Astrocyte (in vitro differentiated cells and primary cell): ENCODE results near the gene FBXO47. TPM values are rescaled to one million over a fixed set of nuclear protein-coding genes. Genes with fewer than 3 reads are reported as not detected.
A peak's percentile ranks its signal among the peaks of the same experiment; 100 is the strongest.

Experiments used
- DNase-seq: peaks from one replicate; pipeline ENCODE4 v3.0.0-alpha.2; 2010; ENCODE audit warnings: low read depth
- FAIRE-seq: peaks from 2 replicates; lab custom pipeline; 2011; peaks lifted over from hg19 to GRCh38; lab: Jason Lieb, UNC
- H2AFZ ChIP-seq: 2 replicates; pipeline ENCODE4 v1.6.0; 2012; ENCODE audit warnings: low read depth, low read length, inconsistent platforms
- H3K27ac ChIP-seq: 2 replicates; pipeline ENCODE4 v1.5.1; 2011; ENCODE audit warnings: low read depth, low read length, inconsistent platforms
- H3K27me3 ChIP-seq: 2 replicates; pipeline ENCODE4 v1.6.0; 2011; ENCODE audit warnings: low read length, inconsistent platforms; ENCODE audit not compliant: insufficient read depth
- H3K36me3 ChIP-seq: 2 replicates; pipeline ENCODE4 v1.5.1; 2011; ENCODE audit warnings: low read length, inconsistent platforms; ENCODE audit not compliant: insufficient read depth
- H3K4me1 ChIP-seq: 2 replicates; pipeline ENCODE4 v1.5.1; 2011; ENCODE audit warnings: low read length, inconsistent platforms; ENCODE audit not compliant: insufficient read depth
- H3K4me2 ChIP-seq: 2 replicates; pipeline ENCODE4 v1.6.0; 2012; ENCODE audit warnings: low read length, inconsistent platforms
- H3K4me3 ChIP-seq: 2 replicates; pipeline ENCODE4 v1.5.1; 2011; ENCODE audit warnings: low read depth, mild to moderate bottlenecking, low read length, inconsistent platforms; ENCODE audit not compliant: insufficient read depth
- H3K79me2 ChIP-seq: 2 replicates; pipeline ENCODE4 v1.6.0; 2012; ENCODE audit warnings: mild to moderate bottlenecking, low read length, inconsistent platforms; ENCODE audit not compliant: insufficient read depth
- H3K9ac ChIP-seq: 2 replicates; pipeline ENCODE4 v1.6.0; 2012; ENCODE audit warnings: mild to moderate bottlenecking, low read length, inconsistent platforms
- H3K9me3 ChIP-seq: 2 replicates; pipeline ENCODE4 v1.5.1; 2012; ENCODE audit warnings: low read depth, mild to moderate bottlenecking, low read length, inconsistent platforms; ENCODE audit not compliant: insufficient read depth
- H4K20me1 ChIP-seq: 2 replicates; pipeline ENCODE4 v1.6.0; 2012; ENCODE audit warnings: low read length, inconsistent platforms; ENCODE audit not compliant: insufficient read depth
- H3K27ac Mint-ChIP-seq: one replicate; pipeline ENCODE4 v1.8.0; 2021; ENCODE audit warnings: mild to moderate bottlenecking, mixed read lengths; ENCODE audit not compliant: unreplicated experiment
- H3K27me3 Mint-ChIP-seq: one replicate; pipeline ENCODE4 v1.8.0; 2021; ENCODE audit warnings: low read depth, mixed read lengths; ENCODE audit not compliant: unreplicated experiment
- H3K36me3 Mint-ChIP-seq: one replicate; pipeline ENCODE4 v1.8.0; 2021; ENCODE audit warnings: low read depth, mixed read lengths; ENCODE audit not compliant: unreplicated experiment
- H3K4me1 Mint-ChIP-seq: one replicate; pipeline ENCODE4 v1.8.0; 2021; ENCODE audit warnings: low read depth, mixed read lengths; ENCODE audit not compliant: unreplicated experiment
- H3K4me3 Mint-ChIP-seq: one replicate; pipeline ENCODE4 v1.8.0; 2021; ENCODE audit warnings: mild to moderate bottlenecking, moderate library complexity, mixed read lengths; ENCODE audit not compliant: unreplicated experiment
- H3K9me3 Mint-ChIP-seq: one replicate; pipeline ENCODE4 v1.8.0; 2021; ENCODE audit warnings: mild to moderate bottlenecking, mixed read lengths; ENCODE audit not compliant: unreplicated experiment
- EZH2 ChIP-seq: IDR thresholded peaks from 2 replicates; pipeline ENCODE4 v1.6.1; 2012; ENCODE audit warnings: mild to moderate bottlenecking, low read length, inconsistent platforms; ENCODE audit not compliant: insufficient read depth
- microRNA-seq: library from miRNA; unstranded; fragments of <30 nt; microRNA quantifications from one replicate; pipeline ENCODE4 v1.2.0, GENCODE V29; 2020
- total RNA-seq: library from RNA; stranded (reverse); gene quantifications from 2 replicates; pipeline ENCODE4 v1.2.1, GENCODE V29; 2021
- TF ChIP-seq, protein P1 (sequence below): IDR thresholded peaks from 2 replicates; pipeline ENCODE4 v1.5.1; 2011; ENCODE audit warnings: low read depth, mild to moderate bottlenecking, inconsistent platforms, low read length, moderate library complexity; ENCODE audit not compliant: insufficient read depth

Gene FBXO47
- total RNA-seq, 1 donor from 2014 or later: not detected

DNA sequence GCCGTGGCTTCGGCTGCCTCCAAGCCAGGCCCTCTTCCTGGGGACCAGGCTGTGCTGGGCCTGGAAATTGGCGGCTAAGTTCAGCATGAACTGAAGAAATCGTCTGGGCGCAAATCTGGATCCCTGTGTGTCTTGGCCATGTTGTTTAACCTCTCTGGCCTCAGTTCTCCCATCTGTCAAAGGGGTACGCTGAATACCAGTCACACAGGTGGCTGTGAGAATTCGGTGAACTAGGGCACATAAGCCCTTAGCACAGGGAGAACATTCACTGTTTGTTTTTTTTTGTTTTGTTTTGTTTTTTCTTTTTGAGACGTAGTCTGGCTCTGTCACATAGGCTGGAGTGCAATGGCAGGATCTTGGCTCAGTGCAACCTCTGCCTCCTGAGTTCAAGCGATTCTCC is 78.4 kb downstream of the FBXO47 start:
- Histone ChIP-seq H3K4me3 (no peak overlapping the region), H3K9ac (no peak overlapping the region), H3K27ac (no peak overlapping the region), H3K9me3 (no peaks in the 10 kb centered on the region), H2AFZ (no peak overlapping the region), H4K20me1 (peaks cover 98% of the 10 kb centered on the region), H3K36me3 (peaks cover 40% of the 10 kb centered on the region), H3K4me1 (peaks cover 25% of the 10 kb centered on the region), H3K79me2 (peaks cover 98% of the 10 kb centered on the region), H3K27me3 (no peaks in the 10 kb centered on the region), H3K4me2 (no peak overlapping the region)
- Mint-ChIP-seq H3K4me1 (peaks cover 43% of the 10 kb centered on the region), H3K27ac (no peak overlapping the region), H3K4me3 (no peak overlapping the region), H3K27me3 (no peaks in the 10 kb centered on the region), H3K36me3 (peaks cover 5% of the 10 kb centered on the region), H3K9me3 (no peaks in the 10 kb centered on the region)
- TF ChIP-seq EZH2: no peak
- TF ChIP-seq, protein P1, sequence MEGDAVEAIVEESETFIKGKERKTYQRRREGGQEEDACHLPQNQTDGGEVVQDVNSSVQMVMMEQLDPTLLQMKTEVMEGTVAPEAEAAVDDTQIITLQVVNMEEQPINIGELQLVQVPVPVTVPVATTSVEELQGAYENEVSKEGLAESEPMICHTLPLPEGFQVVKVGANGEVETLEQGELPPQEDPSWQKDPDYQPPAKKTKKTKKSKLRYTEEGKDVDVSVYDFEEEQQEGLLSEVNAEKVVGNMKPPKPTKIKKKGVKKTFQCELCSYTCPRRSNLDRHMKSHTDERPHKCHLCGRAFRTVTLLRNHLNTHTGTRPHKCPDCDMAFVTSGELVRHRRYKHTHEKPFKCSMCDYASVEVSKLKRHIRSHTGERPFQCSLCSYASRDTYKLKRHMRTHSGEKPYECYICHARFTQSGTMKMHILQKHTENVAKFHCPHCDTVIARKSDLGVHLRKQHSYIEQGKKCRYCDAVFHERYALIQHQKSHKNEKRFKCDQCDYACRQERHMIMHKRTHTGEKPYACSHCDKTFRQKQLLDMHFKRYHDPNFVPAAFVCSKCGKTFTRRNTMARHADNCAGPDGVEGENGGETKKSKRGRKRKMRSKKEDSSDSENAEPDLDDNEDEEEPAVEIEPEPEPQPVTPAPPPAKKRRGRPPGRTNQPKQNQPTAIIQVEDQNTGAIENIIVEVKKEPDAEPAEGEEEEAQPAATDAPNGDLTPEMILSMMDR: no peak
- DNase-seq (no peak), FAIRE-seq (no peak)

- DNase-seq (no peak), FAIRE-seq (no peak)
- H2AFZ ChIP-seq: no peak overlapping the region
- no peak overlapping the region for H3K27ac Mint-ChIP-seq
- H3K4me1 Mint-ChIP-seq: peaks cover 56% of the 10 kb centered on the region
- no peak for TF ChIP-seq EZH2
- TF ChIP-seq, protein P1: no peak
- H3K36me3 Mint-ChIP-seq: peaks cover 10% of the 10 kb centered on the region
- no peaks in the 10 kb centered on the region for H3K9me3 ChIP-seq
- H3K36me3 ChIP-seq: peaks cover 34% of the 10 kb centered on the region
- peaks cover 99% of the 10 kb centered on the region for H3K79me2 ChIP-seq
- H3K27me3 Mint-ChIP-seq: no peaks in the 10 kb centered on the region
- no peak overlapping the region for H3K4me2 ChIP-seq
- no peak overlapping the region for H3K9ac ChIP-seq
- peaks cover 41% of the 10 kb centered on the region for H3K4me1 ChIP-seq
- H3K27ac ChIP-seq: no peak overlapping the region
- no peaks in the 10 kb centered on the region for H3K27me3 ChIP-seq
- no peak overlapping the region for H3K4me3 ChIP-seq
- H4K20me1 ChIP-seq: peaks cover 98% of the 10 kb centered on the region
- peak overlapping the region; percentile 20 for H3K4me3 Mint-ChIP-seq
- no peaks in the 10 kb centered on the region for H3K9me3 Mint-ChIP-seq
Measured at GRCh38 chr17:38886643-38887010, 80.6 kb downstream of the FBXO47 start.

Small RNAs within 50 kb of the gene (microRNA-seq; reads per million reads assigned to microRNA genes)
- gene MIR6779: 0.82 reads per million

Other genes with a start within 250 kb of the FBXO47 start
- 12.0 and 13.1 TPM in 2 replicates for gene CISD3, start 237.1 kb downstream of the FBXO47 start, total RNA-seq
- 68.2 and 73.7 TPM in 2 replicates for gene PCGF2, start 219.1 kb downstream of the FBXO47 start, total RNA-seq
- 166 and 191 TPM in 2 replicates for gene PSMB3, start 214.7 kb downstream of the FBXO47 start, total RNA-seq
- gene PIP4K2B, start 167.8 kb downstream of the FBXO47 start, total RNA-seq: 54.4 and 58.2 TPM in 2 replicates
- 12.4 and 13.7 TPM in 2 replicates for gene CWC25, start 142.1 kb downstream of the FBXO47 start, total RNA-seq
- 954 and 1,087 TPM in 2 replicates for gene RPL23, start 113.7 kb downstream of the FBXO47 start, total RNA-seq
- 395 and 421 TPM in 2 replicates for gene LASP1, start 97.3 kb downstream of the FBXO47 start, total RNA-seq
- gene PLXDC1, start 184.2 kb upstream of the FBXO47 start, total RNA-seq: 8.9 and 13.8 TPM in 2 replicates
- gene ARL5C, start 198.8 kb upstream of the FBXO47 start, total RNA-seq: not detected in 2 replicates
- 16.6 and 16.9 TPM in 2 replicates for gene CACNB1, start 230.3 kb upstream of the FBXO47 start, total RNA-seq
- 1,346 and 1,451 TPM in 2 replicates for gene RPL19, start 232.9 kb upstream of the FBXO47 start, total RNA-seq